GM19193 (cell line): ENCODE data around the gene EML6.

Experiments used
- POLR2A ChIP-seq: IDR thresholded peaks from 4 replicates; pipeline ENCODE4 v1.6.1; 2011; ENCODE audit not compliant: insufficient read depth, insufficient read length; ENCODE audit errors: extremely low read depth

The EML6 gene

GRCh38 chr2:54839461-54840255 lies 116.2 kb downstream of the EML6 start:
- no peak for TF ChIP-seq POLR2A

GRCh38 chr2:54840559-54841468 lies 117.4 kb downstream of the EML6 start:
- TF ChIP-seq POLR2A, result no peak

- no peak for TF ChIP-seq POLR2A
These were observed 121.6 kb downstream of the EML6 start for GRCh38 chr2:54845094-54845493.

GRCh38 chr2:54845514-54845913 lies 122.1 kb downstream of the EML6 start:
- TF ChIP-seq POLR2A, result no peak

GRCh38 chr2:54850171-54851122 lies 127.0 kb downstream of the EML6 start:
- no peak for TF ChIP-seq POLR2A

GRCh38 chr2:54853616-54854310 lies 130.3 kb downstream of the EML6 start:
- TF ChIP-seq POLR2A, result no peak

GRCh38 chr2:54855434-54855833 lies 132.0 kb downstream of the EML6 start:
- no peak for TF ChIP-seq POLR2A

- TF ChIP-seq POLR2A, result no peak
These were observed 134.7 kb downstream of the EML6 start for GRCh38 chr2:54858021-54858681.

GRCh38 chr2:54859416-54859815 lies 136.0 kb downstream of the EML6 start:
- TF ChIP-seq POLR2A, result no peak

- TF ChIP-seq POLR2A, result no peak
These were observed 136.7 kb downstream of the EML6 start for GRCh38 chr2:54859997-54860701.

- no peak for TF ChIP-seq POLR2A
These were observed 138.8 kb downstream of the EML6 start for GRCh38 chr2:54862229-54862628.

- no peak for TF ChIP-seq POLR2A
These were observed 139.3 kb downstream of the EML6 start for GRCh38 chr2:54862742-54863141.

GRCh38 chr2:54863660-54864059 lies 140.2 kb downstream of the EML6 start:
- no peak for TF ChIP-seq POLR2A
